NCI-H446 treated with DMSO at 0.1 percent for 48 hours (cell line): ENCODE results near the gene SURF1.
"Not testable (repeated sequence)": the region's sequence is repeated elsewhere in the genome, so short reads cannot be mapped to it uniquely, and the experiment has no call there.

Experiments
- DNase-seq: peaks from one replicate; lab custom pipeline; 2025; lab: John Stamatoyannopoulos, UW

Gene SURF1

GRCh38 chr9:133342570-133342969 lies 13.7 kb downstream of the SURF1 start:
- DNase-seq: no peak

DNA sequence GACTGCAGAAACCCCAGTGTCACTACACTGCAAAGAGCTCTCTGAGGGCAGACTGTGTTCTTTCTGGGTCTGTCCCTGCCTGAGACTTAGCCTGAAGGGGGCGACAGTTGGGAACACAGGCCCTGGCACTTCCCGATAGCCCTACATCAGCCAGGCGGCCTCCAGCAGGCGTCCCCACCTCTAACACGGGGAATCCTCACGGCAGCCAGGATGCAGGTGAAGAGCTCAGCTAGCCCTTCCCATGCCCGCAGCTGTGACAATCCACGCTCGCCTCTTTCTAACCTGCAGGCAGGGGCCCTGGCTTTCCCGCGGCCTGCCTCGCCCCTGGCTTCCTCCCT lies 14.2 kb downstream of the SURF1 start:
- no peak for DNase-seq

GRCh38 chr9:133341369-133342068 lies 14.8 kb downstream of the SURF1 start:
- no peak for DNase-seq

DNA sequence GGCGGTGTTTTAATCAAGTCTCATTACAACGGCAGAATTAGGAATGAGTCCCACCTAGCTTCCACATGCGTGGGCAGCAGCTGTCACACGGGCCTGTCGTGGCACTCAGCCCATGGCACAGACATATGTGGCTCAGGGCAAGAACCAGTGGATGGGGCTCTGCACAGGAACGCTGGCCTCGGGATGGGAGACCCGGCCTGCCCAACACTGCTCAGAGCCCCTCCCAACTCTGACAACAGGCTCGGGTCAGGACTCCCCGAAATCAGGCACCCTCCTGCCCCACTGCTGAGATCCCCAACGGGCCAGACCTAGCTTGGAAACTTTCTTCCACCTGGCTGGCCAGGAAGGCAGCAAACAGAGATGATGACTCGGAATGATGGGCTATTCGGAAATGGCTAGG lies 15.4 kb downstream of the SURF1 start:
- DNase-seq: no peak

DNA sequence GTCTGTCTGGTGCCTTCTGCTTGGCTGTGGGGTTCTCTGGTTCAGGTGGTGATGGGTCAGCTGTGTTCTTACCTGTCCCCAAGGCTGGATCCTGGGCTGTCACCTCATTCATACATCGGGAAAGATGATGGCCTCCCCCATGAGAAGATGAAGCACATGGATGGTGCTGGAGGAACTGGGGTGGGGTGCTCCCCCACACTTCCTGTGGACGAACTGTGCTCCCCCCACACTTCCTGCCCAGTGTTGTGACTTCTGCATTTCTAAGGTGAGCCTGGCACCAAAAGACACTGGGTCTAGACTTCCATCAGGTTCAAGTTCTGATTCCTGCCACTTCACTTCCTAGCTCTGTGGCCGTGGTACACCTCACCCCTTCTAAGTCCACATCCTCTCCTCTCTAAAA lies 16.0 kb downstream of the SURF1 start:
- DNase-seq: no peak

- DNase-seq: no peak
These were observed 16.6 kb downstream of the SURF1 start for GRCh38 chr9:133339641-133340040.

DNA sequence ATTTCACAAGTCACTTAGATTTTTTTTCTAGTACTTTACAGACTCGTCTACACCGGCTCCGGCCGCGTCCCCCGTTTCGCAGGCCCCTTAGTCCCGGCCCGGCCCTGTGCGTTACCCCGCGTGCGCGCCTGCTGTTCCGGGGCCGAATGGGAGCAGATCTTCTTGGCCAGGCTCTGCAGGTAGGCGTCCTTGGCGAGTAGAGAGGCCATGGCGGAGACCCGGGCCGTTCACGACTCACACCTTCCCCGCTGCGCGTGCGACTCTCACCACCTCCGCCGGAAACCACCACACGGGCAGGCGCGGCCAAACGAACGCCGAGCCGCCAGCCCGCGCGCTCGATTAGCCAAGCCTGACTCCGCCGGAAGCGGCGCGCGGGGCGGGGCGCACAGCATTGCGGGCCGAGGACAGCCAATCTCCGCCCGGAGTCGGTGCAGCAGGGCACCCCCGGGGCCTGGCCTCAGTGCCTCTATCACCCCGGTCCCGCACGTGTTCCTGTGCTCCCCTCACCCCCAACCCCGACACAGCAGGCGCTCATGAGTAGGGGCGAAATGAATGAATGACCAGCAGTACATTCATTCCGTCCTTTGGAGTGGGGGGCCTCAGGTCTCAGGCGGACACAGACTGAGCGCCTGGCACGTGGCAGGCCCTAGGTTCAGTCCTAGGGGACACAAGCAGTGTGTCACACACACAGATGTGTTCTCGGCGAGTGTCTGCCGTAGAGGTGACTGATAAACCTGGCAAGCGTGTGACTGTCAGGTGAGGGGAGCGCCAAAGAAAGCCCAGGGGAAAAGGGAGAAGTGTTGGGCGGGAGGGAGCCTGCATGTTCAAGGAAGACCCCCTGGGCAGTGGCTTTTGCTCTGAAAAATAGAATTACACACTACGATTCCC lies 20.1 kb downstream of the SURF1 start, which contains the start of gene SURF6:
TSS of gene SURF6 (minus strand) at position 265 of the 888 bp plus-strand sequence. CDS start at position 209, 56 bp downstream.
- peak; percentile 49 for DNase-seq

- DNase-seq: not testable (repeated sequence)
These were observed 21.4 kb downstream of the SURF1 start for GRCh38 chr9:133334888-133335287.

GRCh38 chr9:133334161-133334560 lies 22.1 kb downstream of the SURF1 start:
- DNase-seq: no peak

GRCh38 chr9:133333566-133333965 lies 22.7 kb downstream of the SURF1 start:
- no peak for DNase-seq

DNA sequence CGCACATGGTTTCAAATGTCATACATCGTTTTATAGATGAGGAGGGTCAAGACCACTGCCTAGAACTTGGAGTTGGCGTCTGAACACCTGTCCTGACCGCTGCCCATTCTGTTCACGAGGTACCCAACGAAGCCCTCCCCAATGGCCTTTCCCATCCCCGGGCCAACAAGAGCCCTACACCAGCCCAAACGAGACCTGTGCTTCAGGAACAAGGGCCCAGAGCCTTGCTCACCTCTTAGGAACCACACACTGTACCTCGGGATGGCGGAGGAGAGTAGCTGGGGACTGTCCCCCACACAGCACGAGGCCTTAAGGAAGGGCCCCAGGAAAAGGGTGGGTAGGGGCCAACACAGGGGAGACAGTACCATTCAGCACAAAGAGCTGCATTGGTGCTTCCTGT lies 23.3 kb downstream of the SURF1 start:
- DNase-seq: no peak

GRCh38 chr9:133332381-133332730 lies 23.9 kb downstream of the SURF1 start:
- no peak for DNase-seq

DNA sequence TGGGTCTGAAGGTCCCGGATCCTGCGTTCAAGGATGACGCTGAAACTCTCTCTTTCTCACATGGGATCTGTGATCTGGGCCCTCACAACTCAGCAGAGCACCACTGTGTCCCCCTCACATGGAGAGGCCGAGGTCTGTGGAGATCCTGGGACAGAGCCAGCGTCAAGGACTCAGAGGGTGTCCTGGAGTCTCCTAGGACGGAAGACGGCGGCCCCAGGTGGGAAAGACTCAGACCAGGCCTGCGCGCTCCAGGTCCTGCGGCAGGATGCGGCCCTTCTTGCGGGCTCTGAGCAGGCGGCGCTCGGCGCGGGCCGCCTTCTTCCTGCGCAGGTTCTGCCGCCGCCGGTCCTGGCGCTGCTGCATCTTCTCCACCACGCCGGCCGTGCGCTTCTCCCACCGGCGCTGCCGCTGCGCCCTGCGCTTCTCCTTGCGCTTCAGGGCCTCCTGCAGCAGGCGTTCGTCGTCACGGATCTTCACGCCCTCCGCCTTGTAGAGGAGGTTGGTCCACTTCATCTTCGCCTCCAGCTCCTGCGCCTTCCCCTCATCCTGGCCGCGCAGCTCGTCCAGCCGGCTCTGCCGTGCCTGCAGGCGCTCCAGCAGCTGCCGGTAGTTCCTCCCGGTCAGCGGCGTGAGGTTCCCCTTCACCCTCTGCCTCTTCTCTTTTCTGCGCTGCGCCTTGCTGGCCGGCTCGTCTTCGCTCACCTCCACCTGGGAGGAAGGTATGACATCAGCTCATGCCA lies 24.5 kb downstream of the SURF1 start:
- no peak for DNase-seq

GRCh38 chr9:133331221-133331620 lies 25.1 kb downstream of the SURF1 start:
- DNase-seq: no peak

DNA sequence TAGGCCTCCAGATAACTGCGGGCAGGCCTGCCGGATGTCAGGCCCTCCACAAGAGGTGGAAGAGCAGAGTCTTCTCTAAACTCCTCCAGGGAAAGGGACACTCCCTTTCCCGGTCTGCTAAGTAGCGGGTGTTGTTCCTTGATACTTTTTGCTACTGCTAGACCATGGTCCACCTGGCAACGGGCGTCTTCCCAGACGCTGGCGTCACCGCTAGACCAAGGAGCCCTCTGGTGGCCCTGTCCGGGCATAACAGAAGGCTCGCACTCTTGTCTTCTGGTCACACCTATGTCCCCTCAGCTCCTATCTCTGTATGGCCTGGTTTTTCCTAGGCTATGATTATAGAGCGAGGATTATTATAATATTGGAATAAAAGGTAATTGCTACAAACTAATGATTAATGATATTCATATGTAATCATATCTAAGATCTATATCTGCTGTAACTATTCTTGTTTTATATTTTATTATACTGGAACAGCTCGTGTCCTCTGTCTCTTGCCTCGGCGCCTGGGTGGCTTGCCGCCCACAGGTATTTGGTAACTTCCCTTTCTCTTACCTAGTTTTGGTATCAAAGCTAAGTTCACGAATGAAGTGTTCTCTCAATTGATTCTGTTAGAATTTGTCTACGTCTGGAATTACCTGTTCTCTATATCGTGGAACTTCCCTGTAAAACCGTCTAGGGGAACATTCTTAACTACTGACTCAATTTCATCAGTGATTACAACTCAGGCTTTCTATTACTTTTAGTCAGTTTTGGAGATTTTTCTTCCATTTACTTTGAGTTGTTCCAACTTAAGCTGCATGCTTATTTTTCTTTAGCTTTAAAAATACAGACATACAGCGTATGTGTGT lies 26.8 kb downstream of the SURF1 start:
- not testable (repeated sequence) for DNase-seq

- DNase-seq: no peak
These were observed 28.3 kb downstream of the SURF1 start for GRCh38 chr9:133327834-133328484.

DNA sequence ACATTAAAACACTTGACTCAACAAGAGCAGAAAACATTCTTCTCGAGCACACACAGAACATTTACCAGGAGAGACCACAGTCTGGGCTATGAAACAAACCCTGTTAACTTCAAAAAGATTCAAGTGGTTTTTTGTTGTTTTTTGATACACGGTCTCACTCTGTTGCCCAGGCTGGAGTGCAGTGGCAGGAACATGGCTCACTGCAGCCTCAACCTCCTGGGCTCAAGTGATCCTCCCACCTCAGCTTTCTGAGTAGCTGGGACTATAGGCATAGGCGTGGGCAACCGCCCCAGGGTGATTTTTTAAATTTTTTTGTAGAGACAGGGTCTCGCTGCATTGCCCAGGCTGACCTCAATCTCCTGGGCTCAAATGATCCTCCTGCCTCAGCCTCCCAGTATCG lies 29.3 kb downstream of the SURF1 start:
- not testable (repeated sequence) for DNase-seq

GRCh38 chr9:133323991-133324703 lies 32.1 kb downstream of the SURF1 start:
- no peak for DNase-seq

DNA sequence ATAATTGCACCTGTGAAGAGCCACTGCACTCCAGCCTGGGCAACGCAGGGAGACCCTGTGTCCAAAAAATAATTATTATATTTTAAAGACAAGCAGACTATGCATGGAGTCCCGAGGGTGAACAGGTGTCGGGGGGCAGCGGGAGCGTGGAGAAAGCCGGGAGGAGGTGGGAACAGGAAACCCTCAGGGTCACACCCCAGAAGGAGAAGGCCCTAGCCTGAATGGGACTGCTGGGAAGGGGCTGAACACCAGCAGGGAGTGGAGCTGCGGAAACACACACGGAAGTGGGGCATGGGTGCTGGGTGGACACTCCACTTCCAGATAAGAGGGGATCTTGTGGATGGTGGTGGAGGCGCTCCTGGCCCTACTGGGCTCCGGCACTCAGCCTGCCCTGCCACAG lies 33.1 kb downstream of the SURF1 start:
- DNase-seq: no peak

- DNase-seq: no peak
These were observed 33.6 kb downstream of the SURF1 start for GRCh38 chr9:133322701-133323100.
